ENCODE results near the gene LYL1.
A peak's percentile ranks its signal among the peaks of the same experiment; 100 is the strongest.

LYL1 gene

DNA sequence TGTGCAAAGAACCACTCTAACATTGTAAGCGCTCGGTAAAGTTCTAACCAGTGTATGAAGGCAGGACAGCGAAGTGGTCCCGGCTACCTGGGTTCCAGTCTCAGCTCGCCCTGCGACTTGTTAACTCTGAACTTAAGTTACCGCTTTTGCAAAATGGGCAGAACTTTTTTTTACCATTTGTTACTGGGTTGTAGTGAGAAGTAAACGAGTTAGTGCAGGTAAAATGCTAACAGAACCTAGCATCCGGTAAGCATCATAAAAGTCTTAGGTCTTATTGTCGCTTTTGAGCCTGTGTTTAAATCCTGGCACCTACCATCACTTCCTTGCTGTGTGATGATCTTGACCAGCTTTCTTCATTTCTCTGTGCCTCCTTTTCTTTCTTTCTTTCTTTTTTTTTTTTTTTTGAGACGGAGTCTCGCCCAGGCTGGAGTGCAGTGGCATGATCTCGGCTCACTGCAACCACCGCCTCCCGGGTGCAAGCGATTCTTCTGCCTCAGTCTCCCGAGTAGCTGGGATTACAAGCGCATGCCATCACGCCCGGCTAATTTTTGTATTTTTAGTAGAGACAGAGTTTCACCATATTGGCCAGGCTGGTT lies 14.6 kb upstream of the LYL1 start:
- no peaks in the 10 kb centered on the region for H3K27me3 ChIP-seq (ENCODE audit: control insufficient read depth, insufficient read depth, low read length)
- 0 out of 2 replicates have a peak overlapping the region, but pooled peaks have one; percentile 88 for H3K27ac ChIP-seq (ENCODE audit: low read depth, low read length)
- H3K9ac ChIP-seq (ENCODE audit: low read length) = peak overlapping the region; percentile 92
- peak overlapping the region; percentile 83 for H3K4me3 ChIP-seq (ENCODE audit: low read depth, low read length)
- no peaks in the 10 kb centered on the region for H3K9me3 ChIP-seq (ENCODE audit: control insufficient read depth, insufficient read depth, low read depth, low read length)
- H3K36me3 ChIP-seq (ENCODE audit: control insufficient read depth, insufficient read depth, low read length) = peaks cover 30% of the 10 kb centered on the region
- peaks cover 34% of the 10 kb centered on the region for H3K4me1 ChIP-seq (ENCODE audit: control insufficient read depth, insufficient read depth, low read length)

DNA sequence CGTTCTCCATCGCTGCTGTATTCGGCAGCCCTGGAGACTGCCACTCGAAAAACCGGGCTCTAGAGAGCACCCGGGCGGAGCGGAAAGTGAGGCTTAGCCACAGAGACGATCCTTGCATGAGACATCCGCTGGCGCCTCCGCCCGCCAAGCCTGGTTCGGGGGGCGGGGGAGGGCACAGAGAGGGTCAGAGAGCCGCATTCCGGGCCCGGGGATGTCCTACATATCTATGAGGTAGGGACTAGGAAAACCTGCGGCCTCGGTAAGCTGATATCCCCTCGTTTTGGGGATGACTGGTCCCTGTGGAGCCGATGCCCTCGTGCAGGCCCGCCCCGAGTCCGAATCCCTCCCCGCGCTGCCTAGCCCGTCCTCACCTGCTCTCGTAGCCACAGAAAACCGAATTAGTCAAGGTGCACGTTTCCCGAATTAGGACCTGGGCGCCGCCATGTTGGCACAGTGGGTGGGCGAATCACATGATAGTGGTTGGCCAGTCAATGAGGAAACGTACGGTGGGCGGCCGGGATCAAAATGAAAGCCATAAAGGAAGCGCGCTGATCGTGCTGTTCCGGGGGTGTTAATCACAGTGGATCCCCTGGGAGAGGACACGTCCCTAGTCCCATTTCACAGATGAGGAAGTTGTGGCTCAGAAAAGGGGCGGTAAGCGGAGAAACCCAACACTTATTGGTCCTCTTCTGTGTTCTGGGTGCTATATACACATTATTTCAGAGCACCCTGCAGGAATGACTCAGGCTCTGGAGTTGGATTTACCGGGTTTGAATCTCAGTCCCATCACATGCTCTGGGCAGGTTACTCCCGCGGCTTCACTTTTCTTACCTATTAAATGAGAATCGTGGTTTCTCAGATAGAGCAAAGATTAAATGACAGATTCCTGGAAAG lies 13.9 kb upstream of the LYL1 start, which contains the start of gene TRMT1:
TSS of gene TRMT1 (minus strand) at position 459 of the 894 bp plus-strand sequence. CDS start at position 118, 341 bp downstream.
- peak within 1 kb of the TSS; percentile 83 for H3K4me3 ChIP-seq (ENCODE audit: low read depth, low read length)
- peak within 1 kb of the TSS; percentile 92 for H3K9ac ChIP-seq (ENCODE audit: low read length)
- no peaks in the 10 kb centered on the region for H3K27me3 ChIP-seq (ENCODE audit: control insufficient read depth, insufficient read depth, low read length)
- H3K4me1 ChIP-seq (ENCODE audit: control insufficient read depth, insufficient read depth, low read length) = peaks cover 27% of the 10 kb centered on the region
- H3K36me3 ChIP-seq (ENCODE audit: control insufficient read depth, insufficient read depth, low read length) = peaks cover 23% of the 10 kb centered on the region
- H3K9me3 ChIP-seq (ENCODE audit: control insufficient read depth, insufficient read depth, low read depth, low read length) = no peaks in the 10 kb centered on the region
- H3K27ac ChIP-seq (ENCODE audit: low read depth, low read length) = peak within 1 kb of the TSS; percentile 88

DNA sequence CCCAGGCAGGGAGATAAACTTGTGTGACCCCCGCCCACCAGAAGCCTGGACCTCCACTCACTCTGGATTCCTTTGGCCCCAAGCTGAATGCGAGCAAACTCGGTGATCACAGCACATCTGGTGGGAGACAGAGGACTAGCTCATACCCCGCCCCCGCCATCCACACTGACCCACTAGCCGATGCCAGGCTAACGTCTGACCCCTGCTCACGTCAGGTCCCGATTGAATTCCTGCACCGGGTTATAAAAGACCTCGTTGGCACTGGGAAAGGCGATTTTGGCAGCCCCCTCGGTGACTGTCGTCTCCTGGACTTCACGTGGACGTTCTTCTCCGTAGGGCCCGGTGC lies 13.3 kb upstream of the LYL1 start:
- Histone ChIP-seq H3K9ac (ENCODE audit: low read length) (peak overlapping the region; percentile 92), H3K36me3 (ENCODE audit: control insufficient read depth, insufficient read depth, low read length) (peaks cover 21% of the 10 kb centered on the region), H3K4me3 (ENCODE audit: low read depth, low read length) (peak overlapping the region; percentile 83), H3K27me3 (ENCODE audit: control insufficient read depth, insufficient read depth, low read length) (no peaks in the 10 kb centered on the region), H3K27ac (ENCODE audit: low read depth, low read length) (peak overlapping the region; percentile 88), H3K4me1 (ENCODE audit: control insufficient read depth, insufficient read depth, low read length) (peaks cover 20% of the 10 kb centered on the region), H3K9me3 (ENCODE audit: control insufficient read depth, insufficient read depth, low read depth, low read length) (no peaks in the 10 kb centered on the region)

DNA sequence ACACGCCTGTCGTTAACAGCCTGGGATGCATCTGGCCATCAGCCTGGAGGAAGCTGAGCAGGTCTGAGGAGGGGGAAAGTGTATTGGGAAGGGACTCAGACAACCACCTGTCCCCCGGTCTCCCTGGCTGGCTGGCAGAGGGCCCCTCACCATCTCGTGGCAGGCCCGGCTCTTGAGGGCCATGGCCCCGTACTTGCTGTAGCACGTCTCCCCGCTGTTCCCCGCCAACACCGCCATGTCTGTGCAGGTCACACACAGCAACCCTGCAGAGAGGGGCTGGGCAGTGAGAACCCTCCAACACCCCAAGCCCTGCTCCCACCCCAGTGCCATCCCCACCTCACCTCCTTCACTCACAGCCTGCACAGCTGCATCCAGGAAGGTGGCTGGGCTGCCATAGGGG lies 9.9 kb upstream of the LYL1 start:
- Histone ChIP-seq H3K27ac (ENCODE audit: low read depth, low read length) (no peak overlapping the region), H3K9ac (ENCODE audit: low read length) (no peak overlapping the region), H3K4me1 (ENCODE audit: control insufficient read depth, insufficient read depth, low read length) (no peaks in the 10 kb centered on the region), H3K36me3 (ENCODE audit: control insufficient read depth, insufficient read depth, low read length) (peaks cover 41% of the 10 kb centered on the region), H3K4me3 (ENCODE audit: low read depth, low read length) (no peak overlapping the region), H3K9me3 (ENCODE audit: control insufficient read depth, insufficient read depth, low read depth, low read length) (no peaks in the 10 kb centered on the region), H3K27me3 (ENCODE audit: control insufficient read depth, insufficient read depth, low read length) (no peaks in the 10 kb centered on the region)

DNA sequence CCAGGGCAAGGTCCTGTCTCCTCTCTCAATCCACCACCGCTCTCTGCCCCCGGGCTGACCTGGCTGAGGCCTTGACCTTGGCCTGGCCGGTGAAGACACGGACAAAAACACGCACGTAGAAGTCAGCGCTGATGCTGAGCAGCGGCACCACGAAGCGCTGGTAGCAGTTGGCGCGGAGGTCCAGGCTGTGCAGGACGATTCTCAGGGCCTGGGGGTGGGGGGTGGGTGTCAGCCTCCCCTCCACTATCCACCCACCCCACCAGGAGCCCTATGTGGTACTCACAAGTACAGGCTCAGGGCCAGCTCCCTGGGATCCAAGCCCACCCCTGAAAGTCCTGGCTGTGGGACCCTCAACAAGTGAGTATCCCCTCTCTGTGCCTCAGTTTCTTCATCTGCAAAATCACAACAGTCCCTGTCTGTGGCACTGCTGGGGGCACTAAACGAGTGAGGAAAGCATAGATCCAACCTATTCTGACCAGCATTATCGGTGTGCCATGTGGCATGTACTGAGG lies 7.5 kb upstream of the LYL1 start:
- Histone ChIP-seq H3K9me3 (ENCODE audit: control insufficient read depth, insufficient read depth, low read depth, low read length) (no peaks in the 10 kb centered on the region), H3K27ac (ENCODE audit: low read depth, low read length) (no peak overlapping the region), H3K36me3 (ENCODE audit: control insufficient read depth, insufficient read depth, low read length) (peaks cover 44% of the 10 kb centered on the region), H3K4me3 (ENCODE audit: low read depth, low read length) (no peak overlapping the region), H3K9ac (ENCODE audit: low read length) (no peak overlapping the region), H3K27me3 (ENCODE audit: control insufficient read depth, insufficient read depth, low read length) (no peaks in the 10 kb centered on the region), H3K4me1 (ENCODE audit: control insufficient read depth, insufficient read depth, low read length) (no peaks in the 10 kb centered on the region)

DNA sequence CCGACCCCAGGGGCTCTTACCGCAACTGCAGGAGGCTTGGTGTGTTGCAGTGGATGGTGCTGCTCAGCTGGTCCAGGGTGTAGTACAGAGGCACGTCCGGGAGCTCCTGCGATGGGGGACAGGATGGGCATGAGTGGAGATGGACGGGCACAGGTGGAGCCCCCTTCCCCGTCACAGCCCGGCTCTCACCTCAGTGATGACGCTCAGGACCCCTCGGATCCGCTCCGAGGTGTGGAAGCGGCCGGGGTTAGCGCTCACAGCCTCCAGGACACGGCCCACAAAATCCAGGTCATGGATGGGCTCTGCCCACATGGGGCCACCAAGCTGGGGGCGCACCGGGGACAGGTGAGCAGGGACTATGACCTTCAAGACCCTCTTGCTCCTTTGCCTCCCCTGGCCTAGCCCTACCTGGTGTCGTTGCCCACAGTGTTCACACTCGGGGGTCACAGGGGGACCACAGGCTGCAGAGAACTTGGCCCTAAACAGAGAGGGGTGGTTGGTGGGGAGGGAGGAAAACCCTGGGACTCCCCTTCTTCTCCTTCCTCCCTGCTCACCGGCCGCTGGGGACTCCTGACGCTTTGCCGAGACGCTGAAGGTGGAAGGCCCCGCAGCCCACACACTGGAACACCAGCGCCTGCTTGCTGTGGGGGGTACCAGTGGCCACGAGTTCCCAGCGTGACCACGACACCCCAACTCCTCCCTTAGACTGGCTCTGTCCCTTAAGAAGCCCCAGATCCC lies 6.9 kb upstream of the LYL1 start:
- no peak overlapping the region for H3K4me3 ChIP-seq (ENCODE audit: low read depth, low read length)
- H3K27ac ChIP-seq (ENCODE audit: low read depth, low read length) = no peak overlapping the region
- no peaks in the 10 kb centered on the region for H3K9me3 ChIP-seq (ENCODE audit: control insufficient read depth, insufficient read depth, low read depth, low read length)
- no peak overlapping the region for H3K9ac ChIP-seq (ENCODE audit: low read length)
- no peaks in the 10 kb centered on the region for H3K4me1 ChIP-seq (ENCODE audit: control insufficient read depth, insufficient read depth, low read length)
- peaks cover 45% of the 10 kb centered on the region for H3K36me3 ChIP-seq (ENCODE audit: control insufficient read depth, insufficient read depth, low read length)
- no peaks in the 10 kb centered on the region for H3K27me3 ChIP-seq (ENCODE audit: control insufficient read depth, insufficient read depth, low read length)

DNA sequence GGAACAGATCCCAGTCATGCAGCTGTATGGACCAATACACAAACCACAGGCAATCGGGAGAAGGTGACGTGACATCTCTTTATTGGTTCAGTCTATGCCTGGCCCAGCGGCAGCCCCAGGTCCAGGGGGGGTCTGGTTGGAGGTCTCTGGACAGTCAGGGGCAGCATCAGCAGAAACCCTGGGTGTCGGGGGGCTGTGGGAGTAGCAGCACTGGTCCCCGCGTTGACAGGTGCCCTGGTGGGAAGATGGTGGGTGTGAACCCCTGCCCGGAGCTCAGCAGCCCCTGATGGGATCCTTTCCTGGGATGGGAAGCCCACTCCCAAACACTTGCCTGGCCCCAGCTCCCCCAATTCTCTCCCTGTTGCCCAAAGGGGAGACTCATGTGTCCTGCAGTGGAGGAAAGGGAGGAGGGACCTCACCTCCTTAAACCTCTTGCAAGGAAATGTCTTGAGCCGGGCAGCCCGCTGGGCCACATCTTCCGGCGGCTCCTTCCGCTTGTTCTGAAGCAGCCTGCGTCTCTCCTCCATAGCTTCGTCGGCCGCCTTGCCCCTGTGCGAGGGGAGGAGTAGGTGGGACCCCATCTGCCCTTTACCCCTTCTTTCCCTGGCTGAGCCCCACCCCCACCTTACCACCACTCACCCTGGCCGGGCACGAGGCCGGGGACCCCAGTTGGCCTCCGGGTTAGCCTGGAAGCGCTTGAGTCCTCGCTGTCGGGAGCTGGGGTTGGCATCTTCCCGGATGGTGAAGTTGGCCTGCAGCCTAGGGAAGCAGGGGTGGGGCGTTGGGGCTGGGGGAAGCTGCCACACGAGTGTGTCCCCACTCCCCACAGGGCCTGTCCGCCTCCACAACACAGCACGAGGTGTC lies 2.4 kb upstream of the LYL1 start:
- peaks cover 12% of the 10 kb centered on the region for H3K4me1 ChIP-seq (ENCODE audit: control insufficient read depth, insufficient read depth, low read length)
- no peak overlapping the region for H3K27ac ChIP-seq (ENCODE audit: low read depth, low read length)
- H3K4me3 ChIP-seq (ENCODE audit: low read depth, low read length) = no peak overlapping the region
- no peaks in the 10 kb centered on the region for H3K9me3 ChIP-seq (ENCODE audit: control insufficient read depth, insufficient read depth, low read depth, low read length)
- peaks cover 26% of the 10 kb centered on the region for H3K36me3 ChIP-seq (ENCODE audit: control insufficient read depth, insufficient read depth, low read length)
- peaks cover 18% of the 10 kb centered on the region for H3K27me3 ChIP-seq (ENCODE audit: control insufficient read depth, insufficient read depth, low read length)
- no peak overlapping the region for H3K9ac ChIP-seq (ENCODE audit: low read length)

DNA sequence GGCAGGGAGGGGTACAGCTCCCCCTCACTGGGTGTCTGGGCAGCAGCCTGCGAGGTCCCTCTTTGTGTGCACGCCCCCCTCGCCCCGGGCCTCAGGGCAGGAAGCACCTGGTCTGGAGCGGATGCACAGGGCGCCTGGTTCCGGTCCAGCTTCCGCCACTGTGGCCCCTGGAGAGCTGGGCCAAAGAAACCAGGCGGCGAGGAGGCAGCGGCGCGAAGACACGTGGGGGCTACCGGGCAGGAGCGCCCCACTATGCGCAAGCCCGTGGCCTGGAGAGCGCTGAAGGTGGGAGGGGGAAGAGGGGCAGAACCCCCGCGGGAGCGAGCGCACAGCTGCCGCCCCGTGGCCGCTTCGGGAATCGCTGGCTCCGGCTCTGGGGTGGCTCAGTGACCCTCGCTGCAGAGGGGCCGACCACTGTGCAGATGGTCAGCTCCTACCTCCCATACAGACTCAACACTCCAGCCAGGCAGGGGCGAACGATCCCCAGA lies 1.7 kb upstream of the LYL1 start:
- Histone ChIP-seq H3K9ac (ENCODE audit: low read length) (no peak overlapping the region), H3K36me3 (ENCODE audit: control insufficient read depth, insufficient read depth, low read length) (peaks cover 19% of the 10 kb centered on the region), H3K9me3 (ENCODE audit: control insufficient read depth, insufficient read depth, low read depth, low read length) (no peaks in the 10 kb centered on the region), H3K4me1 (ENCODE audit: control insufficient read depth, insufficient read depth, low read length) (peaks cover 12% of the 10 kb centered on the region), H3K27ac (ENCODE audit: low read depth, low read length) (no peak overlapping the region), H3K27me3 (ENCODE audit: control insufficient read depth, insufficient read depth, low read length) (peaks cover 25% of the 10 kb centered on the region), H3K4me3 (ENCODE audit: low read depth, low read length) (no peak overlapping the region)

DNA sequence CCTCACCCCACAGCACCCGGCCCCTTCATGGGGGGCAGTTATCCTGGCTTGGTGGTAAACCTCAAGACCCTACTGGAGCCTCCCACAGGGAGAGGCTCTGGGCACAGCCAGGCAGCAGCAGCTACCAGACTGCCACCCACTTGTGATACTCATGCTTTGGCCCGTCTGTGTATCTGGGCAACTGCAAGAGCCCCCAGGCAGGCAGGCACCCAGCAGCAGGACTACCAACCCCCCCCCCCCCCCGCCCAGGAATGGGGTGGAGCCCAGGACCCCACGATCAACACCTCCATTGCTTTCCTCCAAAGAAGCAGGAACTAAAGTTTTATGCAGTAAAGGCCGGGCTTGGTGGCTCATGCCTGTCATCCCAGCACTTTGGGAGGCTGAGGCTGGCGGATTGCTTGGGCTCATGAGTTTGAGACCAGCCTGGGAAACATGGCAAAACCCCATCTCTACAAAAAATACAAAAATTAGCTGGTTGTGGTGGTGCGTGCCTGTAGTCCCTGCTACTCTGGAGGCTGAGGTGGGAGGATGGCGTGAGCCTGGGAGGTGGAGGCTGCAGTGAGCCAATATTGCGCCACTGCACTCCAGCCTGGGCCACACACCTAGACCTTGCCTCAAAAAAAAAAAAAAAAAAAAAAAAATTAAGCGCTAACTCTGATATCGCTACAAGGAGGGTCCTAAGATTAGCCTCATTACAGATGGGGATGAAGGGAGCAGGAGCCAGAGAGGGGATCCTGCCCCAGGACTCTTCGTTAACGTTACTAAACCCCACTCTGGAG lies 1.1 kb upstream of the LYL1 start:
- Histone ChIP-seq H3K9me3 (ENCODE audit: control insufficient read depth, insufficient read depth, low read depth, low read length) (no peaks in the 10 kb centered on the region), H3K36me3 (ENCODE audit: control insufficient read depth, insufficient read depth, low read length) (peaks cover 13% of the 10 kb centered on the region), H3K9ac (ENCODE audit: low read length) (no peak overlapping the region)

DNA sequence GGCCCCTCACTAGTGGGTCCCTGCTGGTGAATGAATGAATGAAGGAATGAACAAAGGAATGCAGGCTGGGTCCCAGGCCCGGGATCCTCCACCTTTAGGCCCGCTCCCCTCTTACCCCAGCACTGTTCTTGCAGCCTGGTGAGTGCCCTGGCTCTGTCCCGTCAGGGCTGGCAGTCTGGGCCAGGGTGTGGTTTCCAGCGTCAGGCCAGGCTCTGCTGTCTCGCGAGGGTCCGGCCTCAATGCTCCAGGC lies 317 bp downstream of the LYL1 start:
- Histone ChIP-seq H3K4me3 (ENCODE audit: low read depth, low read length) (peak overlapping the region; percentile 54), H3K4me1 (ENCODE audit: control insufficient read depth, insufficient read depth, low read length) (peaks cover 12% of the 10 kb centered on the region), H3K27me3 (ENCODE audit: control insufficient read depth, insufficient read depth, low read length) (peaks cover 46% of the 10 kb centered on the region), H3K36me3 (ENCODE audit: control insufficient read depth, insufficient read depth, low read length) (peaks cover 8% of the 10 kb centered on the region), H3K9me3 (ENCODE audit: control insufficient read depth, insufficient read depth, low read depth, low read length) (no peaks in the 10 kb centered on the region), H3K27ac (ENCODE audit: low read depth, low read length) (peak overlapping the region; percentile 70; the same call in 1 of the 2 replicates), H3K9ac (ENCODE audit: low read length) (peak overlapping the region; percentile 76)

More for the DNA sequence above, 1.1 kb upstream of the LYL1 start:
- Histone ChIP-seq H3K4me1 (ENCODE audit: control insufficient read depth, insufficient read depth, low read length) (peaks cover 12% of the 10 kb centered on the region), H3K27me3 (ENCODE audit: control insufficient read depth, insufficient read depth, low read length) (peaks cover 32% of the 10 kb centered on the region), H3K27ac (ENCODE audit: low read depth, low read length) (no peak overlapping the region), H3K4me3 (ENCODE audit: low read depth, low read length) (no peak overlapping the region)

Data from HUES6 (cell line).